Brain microvascular endothelial cell (primary cell): ENCODE results near the gene ADD3.

Source experiments
- DNase-seq: peaks from one replicate; pipeline ENCODE4 v3.0.0-alpha.2; 2020
- H3K27ac ChIP-seq: fragments of 250-450 bp; sonication (Bioruptor Pico); 2 replicates; pipeline ENCODE4 v1.5.1; 2020; ENCODE audit warnings: mild to moderate bottlenecking, moderate library complexity
- H3K27me3 ChIP-seq: fragments of 250-450 bp; sonication (Bioruptor Pico); replicated peaks from 2 replicates; pipeline ENCODE4 v1.5.1; 2020; ENCODE audit warnings: mild to moderate bottlenecking
- H3K36me3 ChIP-seq: fragments of 250-450 bp; sonication (Bioruptor Pico); replicated peaks from 2 replicates; pipeline ENCODE4 v1.5.1; 2020; ENCODE audit warnings: mild to moderate bottlenecking
- H3K4me3 ChIP-seq: 2 replicates; pipeline ENCODE4 v1.5.1; 2011; ENCODE audit warnings: low read depth, mild to moderate bottlenecking, control low read depth, low read length, moderate library complexity
- in situ Hi-C: cut with HindIII; loops from 2 replicates; pipeline ENCODE4 v1.10.0; 2017; ENCODE audit warnings: low sequenced_read_pairs, low pct_ligation_motif_present
- TF ChIP-seq, protein P1 (sequence below): IDR thresholded peaks from 2 replicates; pipeline ENCODE4 v1.5.1; 2011; ENCODE audit warnings: low read depth, mild to moderate bottlenecking, moderate library complexity, low read length, control low read depth, inconsistent platforms; ENCODE audit errors: missing control alignments

ADD3 gene

GRCh38 chr10:109962247-109962646 lies 45.5 kb upstream of the ADD3 start:
- Histone ChIP-seq H3K27me3 (no peaks in the 10 kb centered on the region), H3K27ac (peak overlapping the region; percentile 66), H3K36me3 (no peaks in the 10 kb centered on the region), H3K4me3 (no peak overlapping the region)
- DNase-seq, result no peak
- TF ChIP-seq, protein P1, sequence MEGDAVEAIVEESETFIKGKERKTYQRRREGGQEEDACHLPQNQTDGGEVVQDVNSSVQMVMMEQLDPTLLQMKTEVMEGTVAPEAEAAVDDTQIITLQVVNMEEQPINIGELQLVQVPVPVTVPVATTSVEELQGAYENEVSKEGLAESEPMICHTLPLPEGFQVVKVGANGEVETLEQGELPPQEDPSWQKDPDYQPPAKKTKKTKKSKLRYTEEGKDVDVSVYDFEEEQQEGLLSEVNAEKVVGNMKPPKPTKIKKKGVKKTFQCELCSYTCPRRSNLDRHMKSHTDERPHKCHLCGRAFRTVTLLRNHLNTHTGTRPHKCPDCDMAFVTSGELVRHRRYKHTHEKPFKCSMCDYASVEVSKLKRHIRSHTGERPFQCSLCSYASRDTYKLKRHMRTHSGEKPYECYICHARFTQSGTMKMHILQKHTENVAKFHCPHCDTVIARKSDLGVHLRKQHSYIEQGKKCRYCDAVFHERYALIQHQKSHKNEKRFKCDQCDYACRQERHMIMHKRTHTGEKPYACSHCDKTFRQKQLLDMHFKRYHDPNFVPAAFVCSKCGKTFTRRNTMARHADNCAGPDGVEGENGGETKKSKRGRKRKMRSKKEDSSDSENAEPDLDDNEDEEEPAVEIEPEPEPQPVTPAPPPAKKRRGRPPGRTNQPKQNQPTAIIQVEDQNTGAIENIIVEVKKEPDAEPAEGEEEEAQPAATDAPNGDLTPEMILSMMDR, result no peak
- in situ Hi-C loops, result no loop called here

- TF ChIP-seq, protein P1, result no peak
- Histone ChIP-seq H3K27me3 (no peaks in the 10 kb centered on the region), H3K36me3 (no peaks in the 10 kb centered on the region), H3K27ac (no peak overlapping the region), H3K4me3 (no peak overlapping the region)
- no peak for DNase-seq
- in situ Hi-C loops, result no loop called here
These were observed 44.3 kb upstream of the ADD3 start for GRCh38 chr10:109963439-109963838.

- TF ChIP-seq, protein P1, result no peak
- H3K4me3 ChIP-seq, result no peak overlapping the region
- in situ Hi-C loops, result no loop called here
These were observed 43.5 kb upstream of the ADD3 start for GRCh38 chr10:109964318-109964717.

DNA sequence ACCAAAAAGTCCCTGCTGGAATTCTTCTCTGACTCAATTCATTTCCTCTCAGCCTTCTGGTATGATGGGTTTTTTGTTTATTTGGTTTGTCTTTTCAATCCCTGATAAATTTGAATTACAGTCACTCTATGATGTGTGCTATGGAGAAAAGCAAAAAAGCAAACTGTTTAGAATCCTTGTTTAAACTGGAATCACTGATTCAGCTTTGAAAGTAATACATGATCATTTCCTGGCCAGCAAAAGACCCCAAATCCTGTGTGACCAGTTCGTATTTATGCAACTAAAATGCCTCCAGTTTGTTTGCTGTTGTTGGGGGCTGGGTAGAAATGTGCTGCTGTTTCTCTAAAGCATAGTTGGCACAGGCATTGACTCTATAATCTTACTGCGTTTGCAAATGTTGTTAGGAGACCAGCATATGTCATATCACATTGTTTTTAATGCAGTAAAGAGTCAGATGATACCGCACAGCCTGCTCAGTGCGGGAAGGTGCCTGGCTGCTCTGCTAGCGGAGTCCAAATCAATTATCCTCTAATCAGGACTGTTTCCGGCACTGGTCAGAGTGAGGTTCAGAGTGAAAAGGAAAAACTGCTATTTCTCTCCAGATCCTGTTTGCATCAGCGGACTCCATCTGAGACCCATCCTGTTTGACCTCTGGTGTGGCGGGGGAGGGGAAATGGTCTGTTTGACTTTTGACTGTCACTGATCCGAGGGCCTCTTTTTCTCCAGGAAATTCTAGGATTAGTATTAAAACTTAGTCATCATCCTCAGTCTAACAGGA lies 40.6 kb upstream of the ADD3 start:
- no peaks in the 10 kb centered on the region for H3K27me3 ChIP-seq
- no peak overlapping the region for H3K4me3 ChIP-seq
- peak overlapping the region; percentile 86 for H3K27ac ChIP-seq
- H3K36me3 ChIP-seq, result no peaks in the 10 kb centered on the region
- DNase-seq, result peak; percentile 68
- TF ChIP-seq, protein P1, result no peak
- in situ Hi-C loops, result no loop called here

More at GRCh38 chr10:109964318-109964717, 43.5 kb upstream of the ADD3 start:
- DNase-seq, result no peak
- H3K27me3 ChIP-seq, result no peaks in the 10 kb centered on the region
- H3K36me3 ChIP-seq, result no peaks in the 10 kb centered on the region
- no peak overlapping the region for H3K27ac ChIP-seq

DNA sequence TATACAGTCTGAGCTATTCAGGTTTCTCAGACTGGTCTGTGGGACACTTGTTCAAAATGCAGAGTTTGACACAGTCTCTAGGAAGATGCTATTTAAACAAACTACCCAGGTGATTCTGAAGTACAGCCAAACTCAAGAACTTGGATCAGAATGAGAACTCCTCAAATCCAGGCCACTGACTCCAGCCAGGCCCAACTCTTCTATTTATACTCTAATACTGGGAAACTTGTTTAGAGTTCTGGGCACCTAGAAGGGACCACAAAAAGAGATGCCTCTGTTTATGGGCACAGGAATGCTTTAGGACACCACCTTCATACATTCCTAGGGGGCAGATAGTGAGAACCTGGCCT lies 40.1 kb upstream of the ADD3 start:
- no peaks in the 10 kb centered on the region for H3K36me3 ChIP-seq
- no peak overlapping the region for H3K4me3 ChIP-seq
- in situ Hi-C loops, result no loop called here
- no peaks in the 10 kb centered on the region for H3K27me3 ChIP-seq
- TF ChIP-seq, protein P1, result no peak
- no peak for DNase-seq
- H3K27ac ChIP-seq, result peak overlapping the region; percentile 86
